Measurements from ENCODE around the gene PRKN.

The PRKN gene

GRCh38 chr6:162618448-162619002 lies 109.0 kb downstream of the PRKN start:
- no peak for DNase-seq (ENCODE audit: low read depth, low spot score)

- DNase-seq (ENCODE audit: low read depth, low spot score), result no peak
These were observed 112.4 kb downstream of the PRKN start for GRCh38 chr6:162615016-162615705.

- no peak for DNase-seq (ENCODE audit: low read depth, low spot score)
These were observed 114.3 kb downstream of the PRKN start for GRCh38 chr6:162613310-162613709.

GRCh38 chr6:162612613-162613012 lies 115.0 kb downstream of the PRKN start:
- no peak for DNase-seq (ENCODE audit: low read depth, low spot score)

GRCh38 chr6:162610351-162610750 lies 117.2 kb downstream of the PRKN start:
- DNase-seq (ENCODE audit: low read depth, low spot score), result no peak

- DNase-seq (ENCODE audit: low read depth, low spot score), result no peak
These were observed 121.7 kb downstream of the PRKN start for GRCh38 chr6:162605881-162606280.

- DNase-seq (ENCODE audit: low read depth, low spot score), result no peak
These were observed 124.1 kb downstream of the PRKN start for GRCh38 chr6:162603231-162604015.

- DNase-seq (ENCODE audit: low read depth, low spot score), result no peak
These were observed 124.8 kb downstream of the PRKN start for GRCh38 chr6:162602759-162603158.

GRCh38 chr6:162596676-162597075 lies 130.9 kb downstream of the PRKN start:
- no peak for DNase-seq (ENCODE audit: low read depth, low spot score)

GRCh38 chr6:162591517-162591916 lies 136.0 kb downstream of the PRKN start:
- DNase-seq (ENCODE audit: low read depth, low spot score), result no peak

GRCh38 chr6:162581988-162582780 lies 145.4 kb downstream of the PRKN start:
- peak; percentile 11 for DNase-seq (ENCODE audit: low read depth, low spot score)

- peak; percentile 21 for DNase-seq (ENCODE audit: low read depth, low spot score)
These were observed 146.9 kb downstream of the PRKN start for GRCh38 chr6:162580619-162581018.

GRCh38 chr6:162576016-162576415 lies 151.6 kb downstream of the PRKN start:
- DNase-seq (ENCODE audit: low read depth, low spot score), result no peak

GRCh38 chr6:162572240-162572639 lies 155.3 kb downstream of the PRKN start:
- no peak for DNase-seq (ENCODE audit: low read depth, low spot score)

GRCh38 chr6:162568266-162568665 lies 159.3 kb downstream of the PRKN start:
- no peak for DNase-seq (ENCODE audit: low read depth, low spot score)

- DNase-seq (ENCODE audit: low read depth, low spot score), result no peak
These were observed 165.5 kb downstream of the PRKN start for GRCh38 chr6:162562041-162562440.

GRCh38 chr6:162560891-162561290 lies 166.7 kb downstream of the PRKN start:
- no peak for DNase-seq (ENCODE audit: low read depth, low spot score)

- DNase-seq (ENCODE audit: low read depth, low spot score), result no peak
These were observed 173.0 kb downstream of the PRKN start for GRCh38 chr6:162554531-162554930.

- DNase-seq (ENCODE audit: low read depth, low spot score), result no peak
These were observed 180.7 kb downstream of the PRKN start for GRCh38 chr6:162546905-162547304.

- DNase-seq (ENCODE audit: low read depth, low spot score), result no peak
These were observed 184.3 kb downstream of the PRKN start for GRCh38 chr6:162543221-162543620.

GRCh38 chr6:162541019-162541601 lies 186.5 kb downstream of the PRKN start:
- DNase-seq (ENCODE audit: low read depth, low spot score), result no peak

GRCh38 chr6:162539321-162539720 lies 188.2 kb downstream of the PRKN start:
- peak; percentile 5 for DNase-seq (ENCODE audit: low read depth, low spot score)
